ENCODE data around the gene MYO9B.

The MYO9B gene

DNA sequence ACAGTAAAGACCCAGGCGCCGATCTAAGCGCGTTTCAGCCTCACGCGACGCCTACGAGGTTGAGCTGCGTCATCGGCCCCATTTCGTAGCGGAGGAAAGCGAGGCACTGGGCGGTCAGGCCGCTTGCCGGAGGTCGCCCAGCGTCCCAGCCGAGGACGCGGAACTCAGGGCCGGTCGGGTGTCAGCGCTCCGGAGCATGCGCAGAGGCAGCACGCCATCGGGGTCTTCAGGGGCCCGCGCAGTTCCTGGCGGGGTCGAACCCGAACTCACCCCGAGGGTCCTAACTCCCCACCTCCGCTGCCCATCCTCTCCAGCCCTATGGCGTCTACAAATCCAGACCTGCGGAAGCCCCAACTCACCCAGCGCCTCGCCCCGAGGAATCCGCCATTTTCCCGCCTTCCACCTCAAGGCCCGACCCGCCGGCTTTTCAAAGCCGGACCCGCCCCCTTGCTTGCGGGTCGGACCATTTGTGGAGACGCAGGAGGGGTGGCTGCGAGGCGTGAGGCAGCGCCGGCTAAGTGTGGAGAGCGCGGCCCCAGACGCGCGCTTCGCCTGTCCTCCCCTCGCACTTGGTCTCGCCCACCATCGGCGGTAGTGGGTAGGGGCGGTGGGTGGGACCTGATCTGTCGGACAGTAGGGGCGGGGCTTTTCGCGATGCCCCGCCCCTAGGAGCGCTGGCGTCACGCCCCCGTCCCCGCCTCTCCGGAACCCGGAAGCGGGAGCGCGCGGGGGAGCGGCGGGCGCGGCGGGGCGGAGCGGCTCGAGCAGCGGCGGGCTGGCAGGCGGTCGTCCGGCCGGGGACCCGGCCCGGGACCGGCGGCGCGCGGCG is at the start of gene MYO9B, which contains the start of gene HAUS8:
TSS of gene MYO9B (plus strand) at position 743 of the 829 bp plus-strand sequence. CDS start 25,941 bp downstream, outside the sequence.
TSS of gene HAUS8 (minus strand) at position 418 of the 829 bp plus-strand sequence. CDS start at position 388, 30 bp downstream.
- peak; percentile 79 to 91 for DNase-seq

DNA sequence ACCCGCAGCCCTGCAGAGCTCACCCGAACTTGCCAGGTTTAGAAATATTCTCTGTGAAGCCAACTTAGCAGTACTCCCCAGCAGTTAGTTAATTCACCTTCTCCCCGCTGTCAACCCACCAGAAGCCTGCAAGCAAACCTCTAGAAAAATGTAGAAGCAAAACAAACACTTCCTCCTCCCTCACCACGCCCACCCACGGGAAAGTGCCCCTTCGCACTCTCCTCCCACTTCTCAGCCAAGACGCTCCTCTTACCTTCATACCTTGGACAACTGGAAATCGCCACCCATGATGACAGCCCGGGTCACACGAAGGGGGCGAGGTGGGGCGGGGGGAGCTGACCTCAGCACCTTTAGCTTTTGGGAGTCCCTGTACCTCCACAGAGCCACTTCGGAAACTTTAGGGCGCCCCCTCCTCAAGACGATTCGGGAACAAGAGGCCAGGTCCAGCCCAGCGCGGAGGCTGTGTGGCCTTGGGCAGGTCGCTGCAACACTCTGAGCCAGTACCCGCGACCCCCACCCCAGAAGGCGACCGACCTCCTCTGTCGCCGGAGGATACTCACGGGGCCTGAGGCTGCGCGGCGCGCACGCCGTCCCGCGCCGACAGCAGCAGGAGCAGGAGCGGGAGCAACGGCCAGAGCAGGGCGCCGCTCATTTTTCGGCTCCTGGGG is 49.5 kb upstream of the MYO9B start:
- DNase-seq, result no peak

GRCh38 chr19:17026706-17027534 is 48.7 kb upstream of the MYO9B start, which contains the start of gene CPAMD8:
CPAMD8 (minus strand) TSS chr19:17026810; CDS start chr19:17026642, 168 bp downstream.
- no peak for DNase-seq

GRCh38 chr19:17027535-17027975 is 48.0 kb upstream of the MYO9B start:
- no peak for DNase-seq

DNA sequence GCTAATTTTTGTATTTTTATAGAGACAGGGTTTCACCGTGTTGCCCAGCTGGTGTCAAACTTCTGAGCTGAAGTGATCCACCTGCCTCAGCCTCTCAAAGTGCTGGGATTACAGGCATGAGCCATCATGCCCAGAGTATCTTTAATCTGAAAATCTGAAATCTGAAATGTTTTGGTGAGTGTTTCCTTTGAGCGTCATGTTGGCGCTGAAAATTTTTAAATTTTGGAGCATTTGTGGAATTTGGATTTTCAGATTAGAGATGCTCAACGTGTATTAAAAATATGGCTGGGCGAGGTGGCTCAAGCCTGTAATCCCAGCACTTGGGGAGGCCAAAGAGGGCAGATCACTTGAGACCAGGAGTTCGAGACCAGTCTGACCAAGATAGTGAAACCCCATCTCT is 43.8 kb upstream of the MYO9B start:
- no peak for DNase-seq

DNA sequence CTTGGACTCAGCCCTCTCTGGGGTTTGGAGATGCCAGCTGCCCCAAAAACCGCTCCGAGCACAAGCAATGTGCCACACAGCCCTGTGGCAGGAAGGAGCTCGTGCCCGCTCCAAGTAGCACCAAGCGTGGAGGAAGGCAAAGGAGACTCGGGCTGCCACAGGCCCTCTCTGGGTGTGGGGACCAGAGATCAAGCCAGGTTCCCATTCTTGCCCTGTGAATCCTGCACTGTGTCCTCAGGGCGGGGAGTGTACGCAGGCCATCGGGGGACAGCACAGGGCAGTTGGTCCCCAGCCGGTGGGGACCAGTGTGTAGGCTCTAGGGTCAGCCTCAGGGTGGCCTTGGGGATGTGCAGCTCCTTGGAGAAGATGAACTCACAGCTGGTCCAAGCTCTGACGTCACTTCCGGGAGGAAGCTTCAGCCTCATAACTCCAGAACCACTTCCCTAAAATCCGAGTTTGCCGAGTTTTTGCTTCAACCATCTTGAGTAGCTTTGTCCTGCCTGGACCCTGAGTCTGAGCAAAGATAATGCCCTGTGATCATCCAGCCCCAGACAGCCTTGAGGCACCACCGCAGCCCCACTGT is 39.6 kb upstream of the MYO9B start:
- no peak for DNase-seq

DNA sequence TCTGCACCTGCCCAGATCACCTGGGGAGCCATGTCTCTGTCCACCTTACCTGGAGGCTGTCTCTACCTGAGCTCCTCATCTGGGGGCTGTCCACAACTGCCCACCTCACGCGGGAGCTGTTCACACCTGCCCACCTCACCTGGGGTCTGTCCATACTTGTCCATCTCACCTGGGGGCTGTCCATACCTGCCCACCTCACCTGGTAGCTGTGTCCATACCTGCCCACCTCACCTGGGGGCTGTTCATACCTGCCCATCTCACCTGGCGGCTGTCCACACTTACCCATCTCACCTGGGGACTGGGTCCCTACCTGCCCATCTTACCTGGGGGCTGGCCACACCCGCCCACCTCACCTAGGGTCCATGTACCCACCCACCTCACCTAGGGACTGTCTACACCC is 38.9 kb upstream of the MYO9B start:
- DNase-seq, result no peak

DNA sequence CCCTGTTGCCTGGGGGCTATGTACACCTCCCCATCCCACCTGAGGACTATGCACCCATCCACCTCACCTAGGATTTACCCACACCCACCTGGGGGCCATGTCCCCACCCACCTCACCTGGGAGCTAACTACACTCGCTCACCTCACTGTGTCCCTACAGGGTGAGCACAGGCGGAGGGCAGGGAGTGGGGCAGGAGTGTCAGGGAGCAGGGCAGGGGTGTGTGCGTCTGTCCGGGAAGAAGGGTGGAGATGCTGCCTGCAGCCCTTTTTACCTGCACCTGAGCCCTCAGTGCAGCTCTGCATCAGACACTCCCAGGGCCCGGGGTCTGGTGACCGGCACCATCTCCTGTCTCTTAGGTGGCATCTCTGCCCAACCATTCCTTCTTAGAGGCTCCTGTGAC is 38.4 kb upstream of the MYO9B start:
- no peak for DNase-seq

DNA sequence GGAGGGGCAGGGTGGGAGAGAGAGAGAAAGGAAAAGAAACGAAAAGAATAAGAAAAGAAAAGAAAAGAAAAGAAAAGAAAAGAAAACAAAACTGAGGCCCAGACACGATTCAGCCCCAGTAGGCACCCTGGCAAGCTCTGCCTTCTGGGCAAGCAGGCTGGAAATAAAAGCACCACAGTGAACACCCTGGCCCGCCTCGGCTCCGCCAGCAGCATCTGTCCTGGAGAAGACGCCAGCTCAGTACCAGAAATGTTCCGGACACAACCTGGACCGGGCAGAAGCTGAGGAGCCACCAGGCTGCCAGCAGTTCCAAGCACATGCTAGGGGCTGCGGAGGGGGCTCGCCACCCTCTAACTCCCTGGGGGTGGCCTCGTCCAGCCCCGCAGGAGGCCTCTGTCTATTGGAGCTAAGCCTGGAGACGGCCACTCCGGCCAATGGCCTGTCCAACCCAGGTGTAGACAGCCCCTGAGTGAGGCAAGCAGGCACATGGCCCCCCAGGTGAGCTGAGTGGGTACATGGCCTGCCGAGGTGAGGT is 37.5 kb upstream of the MYO9B start:
- DNase-seq, result no peak

DNA sequence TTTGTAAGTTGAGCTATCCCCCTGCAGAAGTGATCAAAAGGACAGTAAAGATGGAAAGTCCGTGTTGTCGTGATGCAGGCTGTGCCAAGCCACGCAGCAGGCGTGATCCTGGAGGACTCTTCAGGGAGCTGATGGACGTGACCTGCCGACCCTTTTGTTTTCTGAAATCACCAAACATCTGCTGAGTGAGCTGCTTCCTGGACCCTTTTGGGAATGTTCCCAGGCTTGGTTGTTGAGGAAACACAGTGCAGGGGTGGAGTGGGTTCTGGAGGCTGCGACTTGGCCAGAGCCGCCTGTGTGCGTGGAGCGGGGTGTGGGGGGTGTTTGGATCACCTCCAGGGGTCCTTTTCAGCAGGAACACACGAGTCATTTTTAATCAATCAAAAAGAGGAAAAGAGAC is 33.6 kb upstream of the MYO9B start:
- no peak for DNase-seq

- no peak for DNase-seq
Measured at GRCh38 chr19:17043744-17044143, 31.8 kb upstream of the MYO9B start.

DNA sequence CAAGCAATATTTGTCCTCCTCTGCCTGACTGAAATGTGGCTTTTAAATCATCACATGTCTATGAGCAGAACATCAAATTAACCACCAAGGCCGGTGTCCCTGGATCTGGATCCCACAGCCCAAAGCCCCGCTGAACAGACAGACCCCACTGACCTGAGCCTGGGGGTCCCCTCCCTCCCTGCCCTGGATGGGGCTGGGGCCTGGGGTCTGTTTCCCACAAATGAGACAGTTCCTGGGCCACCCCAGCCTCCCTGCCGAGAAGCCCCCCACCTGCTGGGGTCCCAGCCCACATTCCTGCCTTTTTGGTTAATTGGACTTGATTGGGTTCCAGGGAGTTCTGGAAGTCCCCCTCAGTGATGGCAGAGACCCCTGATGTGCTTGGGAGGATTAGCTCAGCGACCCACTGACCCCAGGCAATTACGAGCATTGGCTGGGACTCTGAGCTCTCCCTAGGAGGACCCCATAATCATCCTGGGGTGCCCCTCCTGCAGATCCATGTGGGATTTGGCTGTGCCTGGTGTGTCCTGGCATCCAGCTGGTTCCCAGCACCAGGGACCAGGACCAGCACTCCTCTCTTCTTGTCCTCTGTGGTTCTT is 29.6 kb upstream of the MYO9B start:
- DNase-seq, result no peak

DNA sequence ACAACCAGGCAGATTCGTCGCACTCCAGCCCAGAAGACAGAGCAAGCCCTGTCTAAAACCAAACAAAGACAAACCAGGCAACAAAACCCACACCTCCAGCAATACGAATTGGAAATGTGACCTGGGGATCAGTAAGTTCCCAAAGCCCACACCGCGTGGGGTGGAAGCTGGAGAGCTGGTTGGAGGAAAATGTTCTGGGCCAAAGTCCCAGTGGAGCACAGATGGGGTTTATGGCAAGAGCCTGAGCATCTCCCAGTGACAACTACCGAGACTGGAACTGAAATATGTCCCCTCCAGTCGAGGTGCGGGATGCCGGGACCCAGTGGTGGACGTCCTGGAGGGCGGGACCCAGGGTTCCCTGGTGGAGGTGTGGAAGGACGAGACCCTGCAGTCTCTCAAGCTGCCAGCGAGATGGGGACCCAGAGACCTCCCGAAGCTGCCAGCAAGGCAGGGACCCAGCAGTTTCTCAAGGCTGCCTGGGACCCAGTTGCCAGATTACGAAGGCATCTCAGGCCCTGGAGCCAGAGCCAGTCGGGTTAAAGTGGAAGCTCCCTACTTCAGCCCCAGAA is 26.6 kb upstream of the MYO9B start:
- no peak for DNase-seq

DNA sequence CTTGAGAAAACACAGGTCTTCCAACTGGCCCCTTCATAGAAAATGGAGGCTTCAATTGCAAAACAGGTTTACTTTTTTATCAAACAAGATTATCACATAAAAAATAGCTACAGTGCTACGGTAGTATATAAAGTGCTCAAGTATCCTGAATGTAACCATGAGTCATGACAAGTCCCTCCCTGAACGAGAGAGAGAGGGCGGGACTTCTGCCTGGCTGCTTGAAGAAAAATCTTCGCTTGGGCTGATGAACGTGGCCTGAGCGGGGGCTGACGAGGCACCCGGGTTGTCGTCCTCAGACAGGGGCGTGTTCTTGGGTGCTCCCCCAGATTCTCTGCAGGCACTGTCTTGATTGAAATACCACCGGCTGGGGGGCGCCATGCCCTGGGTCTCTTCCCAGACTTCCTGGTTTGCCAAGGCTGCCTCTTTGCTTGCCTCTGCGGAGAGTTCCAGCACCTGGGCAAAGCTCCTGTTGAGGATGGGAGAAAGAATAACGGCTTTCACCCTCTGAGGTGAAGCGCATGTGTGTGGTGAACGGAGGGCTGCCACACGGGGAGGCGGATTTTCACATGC is 25.8 kb upstream of the MYO9B start:
- DNase-seq, result no peak

DNA sequence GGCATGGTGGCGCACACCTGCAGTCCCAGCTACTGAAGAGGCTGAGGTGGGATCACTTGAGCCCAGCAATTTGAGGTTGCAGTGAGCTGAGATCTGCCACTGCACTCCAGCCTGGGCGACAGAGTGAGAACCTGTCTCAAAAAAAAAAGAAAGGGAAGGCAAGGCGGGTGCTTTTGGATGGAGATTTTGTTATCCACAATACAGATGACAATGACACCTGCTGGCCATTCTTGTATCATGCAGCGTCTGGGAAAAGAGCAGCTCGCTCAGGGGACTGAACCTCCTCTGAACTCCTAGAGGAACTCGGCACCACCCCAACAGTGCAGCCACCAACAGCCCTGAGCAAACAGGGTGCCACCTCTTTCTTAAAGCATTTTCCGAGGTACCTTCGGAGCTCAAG is 23.1 kb upstream of the MYO9B start:
- DNase-seq, result no peak

DNA sequence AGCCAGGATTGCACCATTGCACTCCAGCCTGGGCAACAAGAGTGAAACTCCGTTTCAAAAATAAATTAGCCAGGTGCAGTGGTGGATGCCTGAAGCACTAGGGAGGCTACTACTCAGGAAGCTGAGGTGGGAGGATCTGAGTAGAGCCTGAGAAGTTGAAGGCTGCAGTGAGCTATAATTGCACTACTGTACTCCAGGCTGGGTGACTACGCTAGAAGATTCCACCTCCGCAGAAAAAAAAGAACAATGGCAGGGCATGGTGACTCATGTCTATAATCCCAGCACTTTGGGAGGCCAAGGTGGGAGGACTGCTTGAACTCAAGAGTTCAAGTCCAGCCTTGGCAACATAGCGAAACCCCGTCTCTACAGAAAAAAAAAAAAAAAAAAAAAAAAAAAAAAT is 20.8 kb upstream of the MYO9B start:
- no peak for DNase-seq

DNA sequence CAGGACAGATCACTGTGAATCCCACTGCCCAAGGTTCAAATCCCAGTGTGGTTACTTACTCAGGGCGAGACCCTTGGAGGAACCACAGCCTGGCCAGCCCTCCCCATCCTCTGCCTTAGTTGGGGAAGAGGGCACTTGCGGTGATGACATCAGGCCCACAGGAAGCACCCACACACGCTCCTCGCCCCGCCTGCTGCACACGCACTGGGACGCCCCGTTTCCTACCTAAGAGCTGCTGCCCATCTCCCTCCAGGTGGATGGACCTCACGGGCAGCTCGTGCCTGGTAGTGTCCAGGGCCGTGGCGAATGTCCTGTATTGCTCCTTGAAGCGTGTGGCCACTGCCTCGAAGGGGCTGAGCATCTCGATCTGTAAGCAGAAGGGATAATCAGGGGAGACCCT is 19.9 kb upstream of the MYO9B start:
- no peak for DNase-seq

DNA sequence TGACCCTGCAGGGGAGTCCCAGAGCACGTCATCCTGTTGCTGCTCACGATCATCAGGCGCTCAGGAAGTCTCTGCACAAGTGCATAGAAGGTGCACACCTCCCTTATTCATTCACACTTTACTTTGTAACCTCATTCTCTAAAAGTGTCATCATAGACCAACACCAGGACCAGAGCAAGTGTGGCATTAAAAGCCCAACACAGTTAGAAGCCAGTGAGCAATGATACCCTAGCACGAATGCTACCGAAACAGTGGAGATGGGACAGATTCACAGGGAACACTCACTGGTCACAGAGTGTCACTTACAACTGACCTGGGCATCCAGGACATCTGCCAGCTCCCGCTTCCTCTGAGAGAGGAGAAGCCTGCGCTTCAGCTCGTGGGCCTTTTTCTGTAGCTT is 17.3 kb upstream of the MYO9B start:
- DNase-seq, result no peak

DNA sequence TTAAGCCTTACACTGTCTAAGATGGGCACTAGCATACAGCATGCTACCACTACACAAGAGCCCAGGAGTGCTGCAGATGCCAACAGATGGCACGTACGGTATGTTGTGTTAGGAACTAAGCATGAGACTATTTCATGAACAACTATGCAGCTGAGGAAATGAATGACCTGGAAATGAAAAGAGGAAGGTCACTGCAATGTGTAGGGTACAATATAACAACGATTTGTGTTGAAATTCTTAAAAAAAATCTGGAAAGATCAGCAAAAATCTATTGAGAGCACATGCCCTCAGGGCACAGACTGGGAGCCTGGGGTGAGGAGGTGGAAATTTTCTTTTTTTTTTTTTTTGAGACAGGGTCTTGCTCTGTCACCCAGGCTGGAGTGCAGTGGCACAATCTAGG is 14.8 kb upstream of the MYO9B start:
- DNase-seq, result no peak

GRCh38 chr19:17061205-17061604 is 14.4 kb upstream of the MYO9B start:
- DNase-seq, result no peak

DNA sequence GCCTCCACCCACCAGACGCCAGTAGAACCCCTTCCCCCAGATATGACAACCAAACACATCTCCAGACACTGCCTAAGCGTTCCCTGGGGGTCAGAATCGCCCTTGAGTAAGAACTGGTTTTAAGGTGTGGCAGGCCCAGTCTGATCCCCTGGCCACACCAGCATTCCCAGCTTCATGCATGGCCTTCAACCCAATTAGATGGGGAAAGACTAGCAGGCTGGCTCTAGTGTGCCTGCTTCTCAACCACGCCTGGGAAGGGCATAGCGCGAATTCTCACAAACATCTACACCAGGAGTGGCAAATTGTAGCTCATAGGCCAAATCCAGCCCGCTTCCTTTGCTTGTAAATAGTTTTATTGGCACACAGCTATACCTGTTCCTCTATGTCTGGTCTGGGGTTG is 13.9 kb upstream of the MYO9B start:
- DNase-seq, result no peak
